Measurements from ENCODE around the gene NTF3. TPM values are rescaled to one million over a fixed set of nuclear protein-coding genes. Genes with fewer than 3 reads are reported as not detected.

Gene NTF3
- total RNA-seq, 4 donors from 2014 or later: 0.42 to 2.2 (median 2.1) TPM

- DNase-seq (ENCODE audit: low spot score in 2 of 2): peak in 1 of 2 donors; percentile 54
Measured at GRCh38 chr12:5429741-5430557, 2.0 kb upstream of the NTF3 start.

GRCh38 chr12:5430641-5431603 lies 986 bp upstream of the NTF3 start:
- no peak overlapping the region for H3K4me3 ChIP-seq (ENCODE audit: low read depth, poor library complexity, severe bottlenecking)
- TF ChIP-seq CTCF (IDR thresholded peaks at IDR 0.05) (no peak), POLR2A (IDR thresholded peaks at IDR 0.05) (no peak)
- DNase-seq (ENCODE audit: low spot score in 2 of 2): peak in 1 of 2 donors; percentile 84
- WGBS, 2 donors: 4 to 6% methylated on average over 58 of the region's 58 CpGs
- intact Hi-C loops (cut with DNase I; ENCODE audit: low total_unique reads): no loop called here

More at GRCh38 chr12:5429741-5430557, 2.0 kb upstream of the NTF3 start:
- H3K4me3 ChIP-seq (ENCODE audit: low read depth, poor library complexity, severe bottlenecking): no peak overlapping the region
- WGBS, 2 donors: 19 to 27% methylated on average over 13 to 22 of the region's 23 CpGs
- no peak for TF ChIP-seq POLR2A (IDR thresholded peaks at IDR 0.05)
- TF ChIP-seq CTCF (IDR thresholded peaks at IDR 0.05): no peak
- intact Hi-C loops (cut with DNase I; ENCODE audit: low total_unique reads): no loop called here

GRCh38 chr12:5433081-5433844 lies 1.4 kb downstream of the NTF3 start:
- DNase-seq (ENCODE audit: low spot score in 2 of 2): peak in 1 of 2 donors; percentile 85
- no peak for TF ChIP-seq CTCF (IDR thresholded peaks at IDR 0.05)
- TF ChIP-seq POLR2A (IDR thresholded peaks at IDR 0.05): no peak
- WGBS, 2 donors: 0 to 2% methylated on average over 43 to 55 of the region's 59 CpGs
- peak overlapping the region; percentile 19 for H3K4me3 ChIP-seq (ENCODE audit: low read depth, poor library complexity, severe bottlenecking)
- intact Hi-C loops (cut with DNase I; ENCODE audit: low total_unique reads): no loop called here

- intact Hi-C loops (cut with DNase I; ENCODE audit: low total_unique reads): no loop called here
- WGBS, 2 donors: 25 to 28% methylated on average over 15 of the region's 15 CpGs
- peak overlapping the region; percentile 19 for H3K4me3 ChIP-seq (ENCODE audit: low read depth, poor library complexity, severe bottlenecking)
- peak in 1 of 2 donors; percentile 70 for DNase-seq (ENCODE audit: low spot score in 2 of 2)
- TF ChIP-seq POLR2A (IDR thresholded peaks at IDR 0.05): no peak
- TF ChIP-seq CTCF (IDR thresholded peaks at IDR 0.05): no peak
Measured at GRCh38 chr12:5433845-5434646, 2.1 kb downstream of the NTF3 start.

Measured in lower leg skin (tissue), 4 donors.